Endodermal cell (in vitro differentiated cells): ENCODE data around the gene CRACR2B. TPM values are rescaled to one million over a fixed set of nuclear protein-coding genes. Genes with fewer than 3 reads are reported as not detected.
A peak's percentile ranks its signal among the peaks of the same experiment; 100 is the strongest.

Source experiments
- DNase-seq: peaks from one replicate; pipeline ENCODE4 v3.0.0-alpha.2; 2017
- H3K27ac ChIP-seq: 2 replicates; pipeline ENCODE4 v1.5.1; 2013; ENCODE audit warnings: mild to moderate bottlenecking, low read depth, low read length, moderate library complexity
- H3K27me3 ChIP-seq: 2 replicates; pipeline ENCODE4 v1.6.1; 2013; ENCODE audit warnings: mild to moderate bottlenecking, low read length, moderate library complexity; ENCODE audit not compliant: insufficient read depth, control insufficient read depth, poor library complexity, severe bottlenecking
- H3K36me3 ChIP-seq: 2 replicates; pipeline ENCODE4 v1.7.0; 2013; ENCODE audit warnings: mild to moderate bottlenecking, low read length, moderate library complexity; ENCODE audit not compliant: control insufficient read depth, insufficient read depth
- H3K4me1 ChIP-seq: one replicate; pipeline ENCODE4 v1.7.0; 2013; ENCODE audit warnings: low read length; ENCODE audit not compliant: control insufficient read depth, insufficient read depth
- H3K4me3 ChIP-seq: 2 replicates; pipeline ENCODE4 v1.5.1; 2013; ENCODE audit warnings: mild to moderate bottlenecking, low read length, moderate library complexity
- H3K9ac ChIP-seq: 2 replicates; pipeline ENCODE4 v1.6.1; 2013; ENCODE audit warnings: mild to moderate bottlenecking, low read length, moderate library complexity; ENCODE audit not compliant: poor library complexity, severe bottlenecking; ENCODE audit errors: extremely low read depth
- H3K9me3 ChIP-seq: 2 replicates; pipeline ENCODE4 v1.6.1; 2013; ENCODE audit warnings: mild to moderate bottlenecking, low read length, moderate library complexity; ENCODE audit not compliant: control insufficient read depth
- H3K27ac Mint-ChIP-seq: 2 replicates; pipeline ENCODE4 v1.8.0; 2020; ENCODE audit warnings: mixed read lengths
- H3K27me3 Mint-ChIP-seq: 2 replicates; pipeline ENCODE4 v1.8.0; 2021; ENCODE audit warnings: mild to moderate bottlenecking, mixed read lengths; ENCODE audit not compliant: insufficient read depth
- H3K36me3 Mint-ChIP-seq: 2 replicates; pipeline ENCODE4 v1.8.0; 2020; ENCODE audit warnings: low read depth, mixed read lengths
- H3K4me1 Mint-ChIP-seq: 2 replicates; pipeline ENCODE4 v1.8.0; 2020; ENCODE audit warnings: mixed read lengths
- H3K4me3 Mint-ChIP-seq: 2 replicates; pipeline ENCODE4 v1.8.0; 2020; ENCODE audit warnings: mild to moderate bottlenecking, moderate library complexity, mixed read lengths
- H3K9me3 Mint-ChIP-seq: 2 replicates; pipeline ENCODE4 v1.8.0; 2020; ENCODE audit warnings: mild to moderate bottlenecking, mixed read lengths
- CTCF ChIP-seq: fragments of 200-600 bp; sonication (generic); conservative IDR thresholded peaks from 2 replicates; pipeline ENCODE4 v1.5.0; 2021; ENCODE audit warnings: antibody characterized with exemption, mild to moderate bottlenecking
- WGBS, 2 experiments: methylation state at CpG; one replicate each; pipeline versions ENCODE4 v1.1.5 to v1.1.7; 2013; ENCODE audit warnings: missing lambda C conversion rate in 2 of 2, mixed read lengths in 1 of 2; ENCODE audit not compliant: insufficient coverage in 1 of 2, insufficient read length in 1 of 2; 5-methylcytosine and 5-hydroxymethylcytosine counted together
- total RNA-seq, 2 donors: library from RNA; stranded (reverse); fragmentation: NEBNext Ultra II Directional in 1 of 2; extraction: Animal tissue kit (Norgen Biotek cat#: 25700) in 1 of 2; gene quantifications; 2 replicates in 1 of 2; 3 replicates in 1 of 2; pipeline ENCODE4 v1.2.1, GENCODE V29; 2021

CRACR2B gene
- total RNA-seq, 2 donors from 2014 or later, result 22.3 to 28.1 TPM

- DNase-seq, result no peak
- Mint-ChIP-seq H3K9me3 (no peaks in the 10 kb centered on the region), H3K36me3 (peaks cover 3% of the 10 kb centered on the region), H3K27ac (no peak overlapping the region), H3K27me3 (peaks cover 2% of the 10 kb centered on the region), H3K4me1 (peaks cover 3% of the 10 kb centered on the region), H3K4me3 (no peak overlapping the region)
- Histone ChIP-seq H3K4me3 (no peak overlapping the region), H3K9me3 (no peaks in the 10 kb centered on the region), H3K27me3 (no peaks in the 10 kb centered on the region), H3K36me3 (no peaks in the 10 kb centered on the region), H3K27ac (peak overlapping the region; percentile 5), H3K9ac (no peak overlapping the region), H3K4me1 (peaks cover 5% of the 10 kb centered on the region)
- TF ChIP-seq CTCF, result peak; percentile 24
- WGBS, 2 experiments, result 92 to 93% methylated on average over 6 to 12 of the region's 12 CpGs
Measured at GRCh38 chr11:855796-856195, 28.1 kb downstream of the CRACR2B start.

GRCh38 chr11:856397-856796 lies 28.7 kb downstream of the CRACR2B start:
- DNase-seq, result no peak
- Mint-ChIP-seq H3K27ac (no peak overlapping the region), H3K4me1 (peaks cover 3% of the 10 kb centered on the region), H3K9me3 (no peaks in the 10 kb centered on the region), H3K27me3 (no peaks in the 10 kb centered on the region), H3K4me3 (no peak overlapping the region), H3K36me3 (peaks cover 3% of the 10 kb centered on the region)
- no peak overlapping the region for H3K27ac ChIP-seq
- no peaks in the 10 kb centered on the region for H3K36me3 ChIP-seq
- TF ChIP-seq CTCF, result no peak
- WGBS, 2 experiments, result 91 to 96% methylated on average over 6 to 7 of the region's 8 CpGs
- no peaks in the 10 kb centered on the region for H3K4me1 ChIP-seq
- H3K9me3 ChIP-seq, result no peaks in the 10 kb centered on the region
- H3K27me3 ChIP-seq, result no peaks in the 10 kb centered on the region
- no peak overlapping the region for H3K9ac ChIP-seq
- no peak overlapping the region for H3K4me3 ChIP-seq

GRCh38 chr11:858053-858761 lies 30.5 kb downstream of the CRACR2B start:
- Histone ChIP-seq H3K27ac (no peak overlapping the region), H3K4me3 (no peak overlapping the region), H3K27me3 (no peaks in the 10 kb centered on the region), H3K36me3 (no peaks in the 10 kb centered on the region), H3K4me1 (no peaks in the 10 kb centered on the region), H3K9ac (no peak overlapping the region), H3K9me3 (no peaks in the 10 kb centered on the region)
- Mint-ChIP-seq H3K4me3 (no peak overlapping the region), H3K9me3 (no peaks in the 10 kb centered on the region), H3K36me3 (peaks cover 3% of the 10 kb centered on the region), H3K27ac (no peak overlapping the region), H3K27me3 (no peaks in the 10 kb centered on the region), H3K4me1 (peaks cover 4% of the 10 kb centered on the region)
- no peak for DNase-seq
- no peak for TF ChIP-seq CTCF
- 88 to 94% methylated on average over 17 to 27 of the region's 27 CpGs for WGBS, 2 experiments
